GM18868 (cell line): ENCODE results near the gene RETREG2.

Source experiments
- ATAC-seq: cut with Tn5 transposase; IDR thresholded peaks from one replicate; pipeline ENCODE4 v1.9.1; 2021; ENCODE audit warnings: mild to moderate bottlenecking, moderate library complexity; ENCODE audit not compliant: unreplicated experiment

RETREG2 gene

GRCh38 chr2:219213486-219214071 is 35.5 kb downstream of the RETREG2 start:
- ATAC-seq, result no peak

GRCh38 chr2:219214141-219214540 is 36.1 kb downstream of the RETREG2 start:
- no peak for ATAC-seq

DNA sequence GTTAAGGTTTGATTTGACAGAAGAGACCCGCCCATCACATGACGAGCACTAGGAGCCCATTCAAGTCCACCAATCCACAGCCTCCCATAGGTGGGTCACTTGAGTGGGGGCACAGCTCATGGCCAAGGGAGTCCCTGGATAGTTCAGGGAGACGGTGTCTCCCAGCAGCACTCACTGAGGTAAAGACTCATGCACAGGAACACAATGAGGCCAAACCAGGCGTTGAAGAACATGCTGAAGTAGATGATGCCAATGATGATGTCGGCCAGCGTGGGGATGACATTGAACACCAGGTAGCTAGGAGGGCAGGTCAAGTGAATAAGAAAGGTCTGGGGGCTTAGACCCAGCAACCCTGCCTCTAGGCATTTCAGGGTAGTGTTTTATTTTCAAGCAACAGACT is 36.7 kb downstream of the RETREG2 start:
- ATAC-seq, result no peak

DNA sequence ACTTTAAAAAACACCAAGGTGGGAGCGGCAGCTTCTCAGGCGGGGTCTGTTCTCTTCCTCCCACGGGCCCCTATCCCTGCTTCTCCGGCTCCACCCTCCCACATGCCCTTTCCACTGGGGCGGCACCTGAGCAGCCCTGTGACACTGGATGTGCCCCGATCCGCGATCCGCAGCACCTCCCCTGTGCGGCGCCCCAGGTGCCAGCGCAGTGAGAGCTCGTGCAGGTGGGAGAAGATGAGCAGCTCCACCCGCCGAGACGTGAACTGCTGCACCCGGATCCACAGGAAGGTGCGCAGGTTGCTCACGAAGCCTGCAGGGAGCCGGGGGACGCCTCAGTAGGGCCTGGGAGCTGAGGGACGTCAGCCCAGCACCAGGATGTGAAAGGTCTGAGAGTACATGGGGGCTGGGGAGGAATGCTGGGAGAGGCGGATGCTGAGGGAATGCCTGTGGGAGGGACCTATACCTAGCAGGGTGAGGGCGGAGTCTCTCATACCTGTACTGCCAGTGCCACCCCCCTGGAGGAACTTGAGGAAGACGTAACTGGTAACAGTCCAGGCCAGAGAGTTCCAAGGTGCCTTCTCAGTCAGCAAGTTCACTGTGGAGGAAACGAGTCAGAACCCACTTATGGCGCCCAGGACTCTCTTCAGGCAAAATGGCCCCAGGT is 37.9 kb downstream of the RETREG2 start:
- no peak for ATAC-seq

- ATAC-seq, result no peak
Measured at GRCh38 chr2:219216535-219216915, 38.5 kb downstream of the RETREG2 start.

GRCh38 chr2:219218217-219218731 is 40.2 kb downstream of the RETREG2 start:
- peak; percentile 25 for ATAC-seq

DNA sequence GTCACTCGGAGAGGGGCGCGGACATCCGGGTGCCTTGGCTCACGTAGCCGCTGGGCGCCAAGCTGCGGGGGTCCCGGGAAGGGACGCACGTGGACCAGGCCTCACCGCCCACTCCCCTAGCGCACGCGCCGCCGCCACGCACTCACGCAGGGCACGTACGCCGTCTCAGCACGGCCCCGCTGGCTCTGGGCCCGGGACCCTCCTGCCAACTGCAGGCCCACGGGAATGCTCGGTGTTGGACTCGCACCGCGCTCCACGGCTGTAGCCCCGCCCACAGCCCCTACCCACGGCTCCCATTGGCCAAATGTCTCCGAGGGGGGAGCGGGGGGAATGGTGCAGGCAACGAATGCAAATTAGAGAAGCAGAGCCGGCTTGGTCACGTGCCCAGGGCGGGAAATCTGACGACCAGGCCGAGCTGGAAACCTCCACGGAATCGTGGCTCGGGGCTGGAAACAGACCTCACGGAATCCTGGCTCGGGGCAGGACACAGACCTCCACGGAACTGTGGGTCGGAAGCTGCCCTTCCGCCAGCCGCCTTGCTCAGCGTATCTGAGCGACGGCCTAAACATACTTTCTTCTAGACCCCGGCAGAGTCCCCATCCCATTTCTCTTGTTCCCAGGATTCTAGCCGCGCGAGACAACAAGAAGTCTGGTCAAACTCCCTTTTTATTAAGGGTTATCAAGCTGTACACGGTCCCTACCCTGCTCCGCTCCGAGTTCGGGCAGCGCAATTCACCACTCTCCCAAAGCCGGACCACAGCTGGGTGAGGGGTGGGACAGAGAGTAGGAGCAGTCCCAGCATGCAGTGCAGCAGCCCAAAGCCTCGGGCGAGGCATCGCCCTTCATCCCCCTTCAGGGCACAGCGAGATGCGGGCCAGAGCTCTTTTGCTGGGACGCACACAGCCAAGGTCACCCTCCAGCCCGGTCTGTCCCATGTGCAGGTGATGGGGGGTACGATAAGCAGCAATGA is 40.9 kb downstream of the RETREG2 start, which contains the start of gene ABCB6:
Gene ABCB6, minus strand, starts transcription at position 227 of the 970 bp plus-strand sequence. CDS start 285 bp downstream, outside the sequence.
- peak; percentile 75 for ATAC-seq

- ATAC-seq, result no peak
Measured at GRCh38 chr2:219219784-219220532, 41.9 kb downstream of the RETREG2 start.

DNA sequence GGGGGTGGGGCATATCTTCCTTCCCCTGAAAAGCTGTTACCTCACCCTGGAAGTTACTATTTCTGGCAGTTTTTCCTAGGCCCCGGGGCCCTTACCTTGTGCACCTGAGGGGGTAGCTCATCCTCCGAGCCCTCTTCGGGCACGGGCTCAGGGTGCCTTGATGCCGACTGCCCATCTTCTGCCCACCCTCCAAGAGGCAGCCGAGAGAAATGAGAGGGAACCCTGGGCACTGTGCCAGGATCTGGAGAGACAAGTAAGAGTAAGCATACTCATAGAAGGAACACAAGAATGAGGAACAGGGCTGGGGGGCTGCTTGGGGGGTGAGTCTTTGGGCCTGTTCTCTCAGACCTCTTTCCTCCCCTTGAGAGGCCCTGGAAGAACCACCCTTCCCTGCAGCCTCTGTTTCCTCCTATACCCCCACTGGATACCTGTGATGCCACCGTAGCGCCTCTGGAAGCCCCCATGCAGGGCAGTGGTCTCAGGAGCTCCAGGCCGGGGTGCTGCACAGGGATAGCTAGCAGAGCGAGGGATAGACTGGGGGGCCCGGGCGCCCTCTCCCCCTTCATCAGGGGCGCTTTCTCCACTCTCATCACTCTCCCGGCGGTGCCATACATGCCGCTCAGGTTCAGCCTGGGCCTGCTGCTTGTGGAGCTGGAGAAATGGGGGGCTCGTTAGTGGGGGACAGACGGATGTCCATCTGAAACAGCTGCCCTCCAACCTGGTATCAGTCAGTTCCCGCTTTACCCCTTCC is 42.8 kb downstream of the RETREG2 start:
- no peak for ATAC-seq

DNA sequence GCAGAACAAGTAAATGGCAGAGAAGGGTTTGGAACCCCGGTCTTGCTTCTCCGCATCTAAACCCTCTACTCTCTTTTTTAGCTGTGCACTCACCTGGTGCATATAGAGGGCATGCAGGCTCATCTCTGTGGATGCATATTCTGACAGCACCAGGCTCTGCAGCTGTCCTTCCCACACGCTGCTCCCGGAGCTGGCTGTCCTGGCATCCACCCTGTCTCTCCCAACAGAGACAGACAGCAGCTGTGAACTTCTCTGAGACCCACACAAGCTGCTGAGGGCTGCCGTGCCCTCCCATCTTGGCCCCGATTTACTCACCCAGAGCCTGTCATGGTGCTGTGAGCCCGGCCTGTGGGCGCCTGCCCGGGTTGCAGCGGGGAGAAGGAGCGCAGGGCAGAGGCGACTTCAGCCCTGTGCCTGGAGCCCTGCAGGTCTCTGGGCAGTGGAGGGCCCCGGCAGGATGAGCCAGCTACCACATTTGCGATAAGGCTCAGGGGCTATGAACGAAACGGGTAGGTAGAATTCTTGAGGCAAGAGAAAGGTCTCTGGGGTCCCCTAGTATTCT is 44.0 kb downstream of the RETREG2 start:
- ATAC-seq, result no peak

GRCh38 chr2:219223831-219224610 is 45.9 kb downstream of the RETREG2 start:
- no peak for ATAC-seq

- ATAC-seq, result no peak
Measured at GRCh38 chr2:219225350-219225749, 47.3 kb downstream of the RETREG2 start.

- ATAC-seq, result no peak
Measured at GRCh38 chr2:219228041-219228910, 50.2 kb downstream of the RETREG2 start.

DNA sequence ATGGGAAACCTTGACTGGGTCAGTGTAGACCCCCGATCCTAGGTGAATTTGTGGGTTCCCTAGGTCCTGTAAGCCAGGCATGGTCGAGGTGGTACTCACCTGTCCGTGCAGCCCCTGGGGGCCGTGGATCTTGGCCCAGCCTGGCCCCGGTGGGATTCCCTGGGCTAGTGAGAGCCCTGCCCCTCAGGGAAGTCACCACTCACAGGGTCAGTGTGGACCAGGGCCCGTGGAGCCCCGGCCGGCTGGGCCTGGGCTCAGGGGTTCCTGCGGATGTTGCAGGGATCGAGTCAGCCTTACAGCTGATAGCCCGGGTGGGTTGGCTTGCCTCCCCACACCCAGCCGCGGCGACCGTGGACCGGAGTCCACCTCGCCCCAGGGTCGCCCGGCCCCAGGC is 50.8 kb downstream of the RETREG2 start:
- ATAC-seq, result peak; percentile 3

DNA sequence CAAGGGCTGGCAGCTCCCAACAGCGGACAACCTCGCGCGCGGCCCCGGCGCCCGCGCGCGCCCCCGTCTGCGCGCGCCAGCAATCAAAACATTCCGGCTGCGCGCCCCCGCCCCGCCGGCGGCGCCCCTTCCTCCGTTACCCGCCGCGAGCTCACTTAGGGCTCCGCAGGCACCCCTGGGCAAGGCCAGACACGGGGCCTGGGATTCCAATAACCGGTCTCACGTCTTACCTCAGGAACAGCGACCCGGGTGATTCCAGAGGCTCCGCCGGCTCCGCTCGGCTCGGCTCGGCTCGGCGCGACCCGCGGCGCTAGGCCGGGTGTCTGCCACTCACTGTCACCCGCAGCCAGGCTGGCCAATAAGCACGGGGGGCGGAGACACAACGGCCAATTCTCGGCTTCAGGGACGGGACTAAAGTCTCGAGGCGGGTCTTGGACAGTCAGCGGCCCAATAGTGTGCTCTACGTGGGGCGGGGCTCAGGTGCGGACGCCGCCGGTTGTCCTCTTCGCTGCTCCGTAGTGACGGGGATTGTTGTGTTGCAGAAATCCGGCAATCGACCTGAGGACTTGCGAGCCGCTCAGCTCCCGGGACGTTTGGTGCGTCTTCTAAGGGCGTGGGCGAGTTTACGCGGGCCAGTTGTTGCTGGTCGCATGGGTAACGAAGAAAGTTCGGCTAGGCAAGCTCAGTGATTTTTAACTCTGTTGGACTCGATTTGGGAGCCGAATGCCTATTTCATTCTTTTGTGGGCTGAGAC is 51.4 kb downstream of the RETREG2 start, which contains the start of the genes ANKZF1 and ATG9A:
Gene ANKZF1, plus strand, starts transcription at position 502 of the 754 bp plus-strand sequence. CDS start 452 bp downstream, outside the sequence.
Gene ATG9A, minus strand, starts transcription at position 332 of the 754 bp plus-strand sequence. CDS start 1,612 bp downstream, outside the sequence.
- ATAC-seq, result peak; percentile 98

- peak; percentile 13 for ATAC-seq
Measured at GRCh38 chr2:219230059-219230540, 52.0 kb downstream of the RETREG2 start.

GRCh38 chr2:219234331-219234730 is 56.3 kb downstream of the RETREG2 start:
- no peak for ATAC-seq
